ENCODE measurements around the gene USH2A.

Gene USH2A

GRCh38 chr1:216216305-216216704, 206.9 kb downstream of the USH2A start:
- CTCF ChIA-PET = interaction anchor here (1.5 kb wide), 1 partner anchor 18 kb away, joined by 3 read pairs; no protein-coding TSS in a partner anchor
- TF ChIP-seq, protein P1, sequence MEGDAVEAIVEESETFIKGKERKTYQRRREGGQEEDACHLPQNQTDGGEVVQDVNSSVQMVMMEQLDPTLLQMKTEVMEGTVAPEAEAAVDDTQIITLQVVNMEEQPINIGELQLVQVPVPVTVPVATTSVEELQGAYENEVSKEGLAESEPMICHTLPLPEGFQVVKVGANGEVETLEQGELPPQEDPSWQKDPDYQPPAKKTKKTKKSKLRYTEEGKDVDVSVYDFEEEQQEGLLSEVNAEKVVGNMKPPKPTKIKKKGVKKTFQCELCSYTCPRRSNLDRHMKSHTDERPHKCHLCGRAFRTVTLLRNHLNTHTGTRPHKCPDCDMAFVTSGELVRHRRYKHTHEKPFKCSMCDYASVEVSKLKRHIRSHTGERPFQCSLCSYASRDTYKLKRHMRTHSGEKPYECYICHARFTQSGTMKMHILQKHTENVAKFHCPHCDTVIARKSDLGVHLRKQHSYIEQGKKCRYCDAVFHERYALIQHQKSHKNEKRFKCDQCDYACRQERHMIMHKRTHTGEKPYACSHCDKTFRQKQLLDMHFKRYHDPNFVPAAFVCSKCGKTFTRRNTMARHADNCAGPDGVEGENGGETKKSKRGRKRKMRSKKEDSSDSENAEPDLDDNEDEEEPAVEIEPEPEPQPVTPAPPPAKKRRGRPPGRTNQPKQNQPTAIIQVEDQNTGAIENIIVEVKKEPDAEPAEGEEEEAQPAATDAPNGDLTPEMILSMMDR (IDR thresholded peaks at IDR 0.05; ENCODE audit: control extremely low read depth, extremely low read depth, low read depth, missing control alignments) = no peak
- POLR2A ChIA-PET = no interaction called here
- DNase-seq (ENCODE audit: extremely low spot score) = no peak

GRCh38 chr1:216215169-216215568, 208.1 kb downstream of the USH2A start:
- no peak for DNase-seq (ENCODE audit: extremely low spot score)
- CTCF ChIA-PET = interaction anchor here (1.0 to 1.5 kb wide), 2 partner anchors 16 to 19 kb away, joined by 3 read pairs; no protein-coding TSS in a partner anchor
- TF ChIP-seq, protein P1 (IDR thresholded peaks at IDR 0.05; ENCODE audit: control extremely low read depth, extremely low read depth, low read depth, missing control alignments) = no peak
- POLR2A ChIA-PET = no interaction called here

DNA sequence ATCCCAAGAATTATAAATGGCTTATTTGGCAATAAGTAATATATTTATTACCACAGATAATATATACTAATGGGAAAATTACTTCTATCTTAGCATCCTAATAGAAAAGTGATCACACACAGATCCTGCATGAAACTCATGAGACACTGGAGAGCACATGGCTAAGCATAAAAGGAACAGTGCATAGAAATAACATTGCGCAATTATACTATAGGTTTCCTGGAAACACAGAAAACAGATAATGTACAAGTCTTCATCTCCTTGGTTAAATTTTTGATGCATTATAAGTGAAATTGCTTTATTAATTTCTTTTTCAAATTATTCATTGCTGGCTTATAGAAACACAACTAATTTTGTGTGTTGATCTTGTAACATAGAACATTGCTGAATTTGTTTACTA, 210.4 kb downstream of the USH2A start:
- ChIA-PET CTCF (interaction anchor here (1.2 kb wide), 1 partner anchor 9 kb away, joined by 5 read pairs; no protein-coding TSS in a partner anchor), POLR2A (no interaction called here)
- TF ChIP-seq, protein P1 (IDR thresholded peaks at IDR 0.05; ENCODE audit: control extremely low read depth, extremely low read depth, low read depth, missing control alignments) = no peak
- no peak for DNase-seq (ENCODE audit: extremely low spot score)

DNA sequence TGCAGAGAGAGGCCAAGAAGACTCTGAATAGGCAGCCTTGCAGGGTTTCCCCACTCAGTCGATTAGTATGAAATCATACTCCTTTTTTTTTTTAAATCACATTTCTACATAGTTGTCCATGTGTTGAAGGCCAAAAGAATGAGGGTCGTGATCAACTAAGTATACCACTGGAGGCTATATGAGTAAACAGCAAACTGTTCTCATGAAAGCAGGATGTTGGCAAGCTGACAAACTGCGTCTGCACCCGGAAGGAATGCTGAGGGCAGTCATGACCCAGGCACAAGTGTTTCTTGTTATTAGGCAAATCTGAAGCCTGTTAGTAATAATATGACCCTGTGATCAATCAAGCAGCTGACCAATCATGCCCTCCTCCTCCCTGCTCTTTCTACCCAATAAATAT, 213.2 kb downstream of the USH2A start:
- TF ChIP-seq, protein P1 (IDR thresholded peaks at IDR 0.05; ENCODE audit: control extremely low read depth, extremely low read depth, low read depth, missing control alignments) = no peak
- CTCF ChIA-PET = interaction anchor here (2.5 kb wide), 1 partner anchor 11 kb away, joined by 15 read pairs; no protein-coding TSS in a partner anchor
- no peak for DNase-seq (ENCODE audit: extremely low spot score)
- POLR2A ChIA-PET = no interaction called here

DNA sequence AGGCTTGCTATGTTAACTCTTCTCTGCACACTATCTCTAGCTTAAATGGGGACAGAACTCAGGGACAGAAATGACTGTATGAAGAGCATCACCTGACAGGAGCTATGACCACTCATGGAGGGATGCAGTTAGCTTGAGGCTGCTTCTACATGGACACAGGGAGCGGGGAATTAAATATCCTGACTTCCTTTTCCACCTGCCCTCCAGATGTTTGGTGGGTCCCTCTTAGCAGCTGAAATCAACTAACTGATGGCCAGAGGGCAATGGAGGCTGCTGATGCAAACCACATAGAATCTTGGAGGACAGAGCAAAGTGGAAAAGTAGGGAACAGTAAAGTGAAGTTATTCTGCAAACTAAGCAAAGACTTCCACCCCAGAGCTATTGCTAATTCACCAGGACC, 214.1 kb downstream of the USH2A start:
- TF ChIP-seq, protein P1 (IDR thresholded peaks at IDR 0.05; ENCODE audit: control extremely low read depth, extremely low read depth, low read depth, missing control alignments) = no peak
- ChIA-PET CTCF (interaction anchor here (1.4 to 3.3 kb wide), 2 partner anchors 11 to 26 kb away, joined by 3 to 28 read pairs; no protein-coding TSS in a partner anchor), POLR2A (no interaction called here)
- no peak for DNase-seq (ENCODE audit: extremely low spot score)

GRCh38 chr1:216207154-216207553, 216.1 kb downstream of the USH2A start:
- ChIA-PET POLR2A (no interaction called here), CTCF (interaction anchor here (3.3 kb wide), 1 partner anchor 13 kb away, joined by 28 read pairs; no protein-coding TSS in a partner anchor)
- DNase-seq (ENCODE audit: extremely low spot score) = no peak
- TF ChIP-seq, protein P1 (IDR thresholded peaks at IDR 0.05; ENCODE audit: control extremely low read depth, extremely low read depth, low read depth, missing control alignments) = no peak
